Upper lobe of left lung (tissue), 4 donors: ENCODE data around the gene SHANK3.

ENCODE experiments used
- CTCF ChIP-seq, 6 experiments: fragments of 450-650 bp in 4 of 6; fragments of 200-600 bp in 2 of 6; sonication (generic) in 2 of 6; IDR thresholded peaks; one replicate each; pipeline ENCODE4 v1.5.1; 2016 to 2019; ENCODE audit warnings: antibody characterized with exemption in 6 of 6
- EP300 ChIP-seq, 4 donors: sonication (generic); formaldehyde crosslinking; IDR thresholded peaks; one replicate each; pipeline ENCODE4 v1.5.1; 2017; ENCODE audit warnings: antibody characterized with exemption in 4 of 4, control low read depth in 2 of 4
- POLR2A ChIP-seq, 4 donors: fragments of 450-650 bp; IDR thresholded peaks; one replicate each; pipeline ENCODE4 v1.5.1; 2016 to 2017; ENCODE audit warnings: antibody characterized with exemption in 4 of 4, mild to moderate bottlenecking in 2 of 4
- POLR2AphosphoS5 ChIP-seq, 2 donors: sonication (generic); formaldehyde crosslinking; IDR thresholded peaks; one replicate each; pipeline ENCODE4 v1.5.1; 2017; ENCODE audit warnings: antibody characterized with exemption in 2 of 2

GRCh38 chr22:50653256-50653655, 19.4 kb upstream of the SHANK3 start:
- TF ChIP-seq POLR2A (IDR thresholded peaks at IDR 0.05) (no peak), CTCF (IDR thresholded peaks at IDR 0.05) (no peak), POLR2AphosphoS5 (IDR thresholded peaks at IDR 0.05) (no peak), EP300 (IDR thresholded peaks at IDR 0.05) (no peak)
